ENCODE measurements around the gene ADCY1. TPM values are rescaled to one million over a fixed set of nuclear protein-coding genes. Genes with fewer than 3 reads are reported as not detected.

ADCY1 gene
- total and polyA plus RNA-seq, 2 donors (not counting 1 experiment from before 2014, with no cell fraction given), result 0.23 to 2.5 TPM

- Histone ChIP-seq H3K9ac (ENCODE audit: insufficient read depth, low read length) (no peak overlapping the region), H3K36me3 (ENCODE audit: control insufficient read depth, insufficient read depth, low read length) (no peaks in the 10 kb centered on the region), H4K20me1 (ENCODE audit: control insufficient read depth, extremely low read depth, insufficient read depth, low read length) (no peaks in the 10 kb centered on the region), H3K27me3 (ENCODE audit: control insufficient read depth, insufficient read depth, low read length) (peaks cover 6% of the 10 kb centered on the region), H3K79me2 (ENCODE audit: control insufficient read depth, insufficient read depth, low read length) (no peaks in the 10 kb centered on the region), H3K27ac (ENCODE audit: insufficient read depth, low read length) (no peak overlapping the region), H3K4me1 (ENCODE audit: control insufficient read depth, extremely low read depth, insufficient read depth, low read length) (no peaks in the 10 kb centered on the region), H3K4me2 (ENCODE audit: extremely low read depth, insufficient read depth, low read length) (no peak overlapping the region), H3K4me3 (replicated peaks in 1 of 4; ENCODE audit: control extremely low read depth in 1 of 4, insufficient read depth in 1 of 4, low read depth in 3 of 4, low read length in 4 of 4) (no peak overlapping the region), H3K9me3 (ENCODE audit: control insufficient read depth, insufficient read depth, low read depth, low read length) (no peaks in the 10 kb centered on the region), H2AFZ (ENCODE audit: low read length) (no peak overlapping the region)
- TF ChIP-seq CTCF (conservative IDR thresholded peaks at IDR 0.05 in 1 of 2, IDR thresholded peaks at IDR 0.05 in 1 of 2; ENCODE audit: low read depth in 1 of 2, low read length in 2 of 2), result no peak
- TF ChIP-seq EZH2 (IDR thresholded peaks at IDR 0.05; ENCODE audit: low read length, missing control alignments), result no peak
- DNase-seq (ENCODE audit: low read depth in 2 of 2), result peak in 1 of 2 donors; percentile 78
Measured at GRCh38 chr7:45682836-45683555, 108.8 kb downstream of the ADCY1 start.

- H3K79me2 ChIP-seq (ENCODE audit: control insufficient read depth, insufficient read depth, low read length), result no peaks in the 10 kb centered on the region
- H3K4me1 ChIP-seq (ENCODE audit: control insufficient read depth, extremely low read depth, insufficient read depth, low read length), result no peaks in the 10 kb centered on the region
- no peaks in the 10 kb centered on the region for H3K9me3 ChIP-seq (ENCODE audit: control insufficient read depth, insufficient read depth, low read depth, low read length)
- H4K20me1 ChIP-seq (ENCODE audit: control insufficient read depth, extremely low read depth, insufficient read depth, low read length), result no peaks in the 10 kb centered on the region
- H3K27ac ChIP-seq (ENCODE audit: insufficient read depth, low read length), result no peak overlapping the region
- H3K4me3 ChIP-seq (replicated peaks in 1 of 4; ENCODE audit: control extremely low read depth in 1 of 4, insufficient read depth in 1 of 4, low read depth in 3 of 4, low read length in 4 of 4), result no peak overlapping the region
- no peak overlapping the region for H2AFZ ChIP-seq (ENCODE audit: low read length)
- peaks cover 6% of the 10 kb centered on the region for H3K27me3 ChIP-seq (ENCODE audit: control insufficient read depth, insufficient read depth, low read length)
- TF ChIP-seq CTCF (conservative IDR thresholded peaks at IDR 0.05 in 1 of 2, IDR thresholded peaks at IDR 0.05 in 1 of 2; ENCODE audit: low read depth in 1 of 2, low read length in 2 of 2) (no peak), EZH2 (IDR thresholded peaks at IDR 0.05; ENCODE audit: low read length, missing control alignments) (no peak)
- no peak overlapping the region for H3K9ac ChIP-seq (ENCODE audit: insufficient read depth, low read length)
- DNase-seq (ENCODE audit: low read depth in 2 of 2), result no peak
- H3K36me3 ChIP-seq (ENCODE audit: control insufficient read depth, insufficient read depth, low read length), result no peaks in the 10 kb centered on the region
- H3K4me2 ChIP-seq (ENCODE audit: extremely low read depth, insufficient read depth, low read length), result no peak overlapping the region
Measured at GRCh38 chr7:45683556-45684148, 109.5 kb downstream of the ADCY1 start.

GRCh38 chr7:45684910-45685618, 110.9 kb downstream of the ADCY1 start:
- H3K79me2 ChIP-seq (ENCODE audit: control insufficient read depth, insufficient read depth, low read length), result no peaks in the 10 kb centered on the region
- no peak for TF ChIP-seq CTCF (conservative IDR thresholded peaks at IDR 0.05 in 1 of 2, IDR thresholded peaks at IDR 0.05 in 1 of 2; ENCODE audit: low read depth in 1 of 2, low read length in 2 of 2)
- no peak for TF ChIP-seq EZH2 (IDR thresholded peaks at IDR 0.05; ENCODE audit: low read length, missing control alignments)
- no peaks in the 10 kb centered on the region for H3K36me3 ChIP-seq (ENCODE audit: control insufficient read depth, insufficient read depth, low read length)
- no peak overlapping the region for H2AFZ ChIP-seq (ENCODE audit: low read length)
- H3K9me3 ChIP-seq (ENCODE audit: control insufficient read depth, insufficient read depth, low read depth, low read length), result no peaks in the 10 kb centered on the region
- H3K9ac ChIP-seq (ENCODE audit: insufficient read depth, low read length), result no peak overlapping the region
- peaks cover 6% of the 10 kb centered on the region for H3K27me3 ChIP-seq (ENCODE audit: control insufficient read depth, insufficient read depth, low read length)
- DNase-seq (ENCODE audit: low read depth in 2 of 2), result no peak
- H3K4me2 ChIP-seq (ENCODE audit: extremely low read depth, insufficient read depth, low read length), result no peak overlapping the region
- no peaks in the 10 kb centered on the region for H4K20me1 ChIP-seq (ENCODE audit: control insufficient read depth, extremely low read depth, insufficient read depth, low read length)
- no peak overlapping the region for H3K4me3 ChIP-seq (replicated peaks in 1 of 4; ENCODE audit: control extremely low read depth in 1 of 4, insufficient read depth in 1 of 4, low read depth in 3 of 4, low read length in 4 of 4)
- H3K27ac ChIP-seq (ENCODE audit: insufficient read depth, low read length), result no peak overlapping the region
- peaks cover 10% of the 10 kb centered on the region for H3K4me1 ChIP-seq (ENCODE audit: control insufficient read depth, extremely low read depth, insufficient read depth, low read length)
